Left lobe of liver (tissue), 2 donors: Measurements from ENCODE around the gene RPL31. TPM values are rescaled to one million over a fixed set of nuclear protein-coding genes. Genes with fewer than 3 reads are reported as not detected.

Source experiments
- ATAC-seq: fragments of 200-7000 bp; cut with Tn5 transposase; one replicate; pipeline ENCODE4 v1.9.1; 2020; ENCODE audit warnings: mild to moderate bottlenecking, moderate library complexity
- DNase-seq: peaks from one replicate; pipeline ENCODE4 v3.0.0-alpha.2; 2020; ENCODE audit warnings: low spot score
- total RNA-seq: library from RNA; stranded (reverse); gene quantifications from one replicate; pipeline ENCODE4 v1.2.1, GENCODE V29; 2021
- donor health status: DM: no; HTN: no; CAD: no; lungs with moderate emphysema.
- donor health status: DM: no; HTN: yes; CAD: no.

The RPL31 gene
- total RNA-seq, 1 donor from 2014 or later = 410 TPM

GRCh38 chr2:101053117-101053516 is 51.0 kb downstream of the RPL31 start:
- DNase-seq (no peak), ATAC-seq (no peak)

Other genes with a start within 250 kb of the RPL31 start
- gene NPAS2, start 182.2 kb upstream of the RPL31 start, total RNA-seq = 23.9 TPM
- 23.7 TPM for gene TBC1D8, start 149.1 kb downstream of the RPL31 start, total RNA-seq